RWPE1 (cell line): ENCODE measurements around the gene CLDN6.

Experiments used
- CTCF ChIA-PET: fragments of 350-600 bp; sonication (Branson Sonifier 250); formaldehyde crosslinking; extraction: SDS; loops from one replicate; lab custom pipeline; 2021; lab: Yijun Ruan, JAX
- POLR2A ChIA-PET: fragments of 400-600 bp; formaldehyde crosslinking; extraction: SDS; loops from one replicate; lab custom pipeline; 2020; ENCODE audit warnings: antibody characterized with exemption; ENCODE audit not compliant: low non-redundant PET; lab: Yijun Ruan, JAX
- DNase-seq: peaks from one replicate; pipeline ENCODE4 v3.0.0; 2012; ENCODE audit warnings: low spot score
- H3K27ac ChIP-seq: fragments of 450-650 bp; 2 replicates; pipeline ENCODE4 v1.5.1; 2017
- CTCF ChIP-seq: fragments of 450-650 bp; conservative IDR thresholded peaks from 2 replicates; pipeline ENCODE4 v1.5.1; 2017; ENCODE audit warnings: low read depth, mild to moderate bottlenecking

Gene CLDN6

GRCh38 chr16:2968368-2968737 is 49.6 kb downstream of the CLDN6 start:
- ChIA-PET POLR2A (no interaction called here), CTCF (interaction anchor here (0.6 kb wide), 1 partner anchor 69 kb away, joined by 3 read pairs; no protein-coding TSS in a partner anchor)
- no peak for DNase-seq
- TF ChIP-seq CTCF, result no peak
- peak overlapping the region; percentile 84 for H3K27ac ChIP-seq

GRCh38 chr16:2967721-2968161 is 50.2 kb downstream of the CLDN6 start:
- ChIA-PET POLR2A (no interaction called here), CTCF (no interaction called here)
- no peak for TF ChIP-seq CTCF
- H3K27ac ChIP-seq, result peak overlapping the region; percentile 84
- DNase-seq, result no peak

GRCh38 chr16:2967211-2967631 is 50.8 kb downstream of the CLDN6 start:
- no peak for TF ChIP-seq CTCF
- CTCF ChIA-PET, result no interaction called here
- DNase-seq, result no peak
- POLR2A ChIA-PET, result no interaction called here
- no peak overlapping the region for H3K27ac ChIP-seq

GRCh38 chr16:2966808-2967191 is 51.2 kb downstream of the CLDN6 start:
- no peak for TF ChIP-seq CTCF
- no peak for DNase-seq
- POLR2A ChIA-PET, result no interaction called here

GRCh38 chr16:2966043-2966807 is 51.8 kb downstream of the CLDN6 start:
- DNase-seq, result no peak
- ChIA-PET CTCF (interaction anchor here (1.5 kb wide), 1 partner anchor 39 kb away, joined by 3 read pairs; no protein-coding TSS in a partner anchor), POLR2A (no interaction called here)
- TF ChIP-seq CTCF, result no peak
- H3K27ac ChIP-seq, result peak overlapping the region; percentile 66; the same call in 1 of the 2 replicates

More at GRCh38 chr16:2966808-2967191, 51.2 kb downstream of the CLDN6 start:
- H3K27ac ChIP-seq, result no peak overlapping the region
- CTCF ChIA-PET, result no interaction called here
